ENCODE data around the gene EIF2AK3.

Gene EIF2AK3

GRCh38 chr2:88669482-88670214, 42.4 kb upstream of the EIF2AK3 start:
- TF ChIP-seq ZNF8 (CRISPR knock-in tag; IDR thresholded peaks at IDR 0.05) (no peak), ZFP3 (CRISPR knock-in tag; IDR thresholded peaks at IDR 0.05) (no peak), GLIS3 (CRISPR knock-in tag; IDR thresholded peaks at IDR 0.05) (no peak), ESRRG (CRISPR knock-in tag; IDR thresholded peaks at IDR 0.05) (no peak), ZNF70 (CRISPR knock-in tag; IDR thresholded peaks at IDR 0.05) (no peak)
- ATAC-seq = peak; percentile 86

- TF ChIP-seq POU6F1 (CRISPR knock-in tag; IDR thresholded peaks at IDR 0.05; ENCODE audit: borderline replicate concordance, low read depth) (no peak), ZNF70 (CRISPR knock-in tag; IDR thresholded peaks at IDR 0.05) (no peak), CSDC2 (CRISPR knock-in tag; IDR thresholded peaks at IDR 0.05) (no peak)
- no peak for ATAC-seq
These were observed 41.6 kb upstream of the EIF2AK3 start for GRCh38 chr2:88668862-88669261.

GRCh38 chr2:88667219-88667618, 40.0 kb upstream of the EIF2AK3 start:
- TF ChIP-seq, protein P1, sequence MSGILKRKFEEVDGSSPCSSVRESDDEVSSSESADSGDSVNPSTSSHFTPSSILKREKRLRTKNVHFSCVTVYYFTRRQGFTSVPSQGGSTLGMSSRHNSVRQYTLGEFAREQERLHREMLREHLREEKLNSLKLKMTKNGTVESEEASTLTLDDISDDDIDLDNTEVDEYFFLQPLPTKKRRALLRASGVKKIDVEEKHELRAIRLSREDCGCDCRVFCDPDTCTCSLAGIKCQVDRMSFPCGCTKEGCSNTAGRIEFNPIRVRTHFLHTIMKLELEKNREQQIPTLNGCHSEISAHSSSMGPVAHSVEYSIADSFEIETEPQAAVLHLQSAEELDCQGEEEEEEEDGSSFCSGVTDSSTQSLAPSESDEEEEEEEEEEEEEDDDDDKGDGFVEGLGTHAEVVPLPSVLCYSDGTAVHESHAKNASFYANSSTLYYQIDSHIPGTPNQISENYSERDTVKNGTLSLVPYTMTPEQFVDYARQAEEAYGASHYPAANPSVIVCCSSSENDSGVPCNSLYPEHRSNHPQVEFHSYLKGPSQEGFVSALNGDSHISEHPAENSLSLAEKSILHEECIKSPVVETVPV (CRISPR knock-in tag; IDR thresholded peaks at IDR 0.05) = no peak
- TF ChIP-seq PPARA (CRISPR knock-in tag; IDR thresholded peaks at IDR 0.05; ENCODE audit: borderline replicate concordance) (no peak), OSR1 (CRISPR knock-in tag; IDR thresholded peaks at IDR 0.05) (no peak), ZNF70 (CRISPR knock-in tag; IDR thresholded peaks at IDR 0.05) (no peak), TCF4 (CRISPR knock-in tag; IDR thresholded peaks at IDR 0.05; ENCODE audit: borderline replicate concordance) (no peak), ISL1 (CRISPR knock-in tag; IDR thresholded peaks at IDR 0.05) (no peak), SNAI2 (CRISPR knock-in tag; IDR thresholded peaks at IDR 0.05) (no peak), CREB5 (CRISPR knock-in tag; IDR thresholded peaks at IDR 0.05; ENCODE audit: low read depth) (no peak), ZNF8 (CRISPR knock-in tag; IDR thresholded peaks at IDR 0.05) (no peak), ZNF565 (CRISPR knock-in tag; conservative IDR thresholded peaks at IDR 0.05; ENCODE audit: low read depth) (no peak), CSDC2 (CRISPR knock-in tag; IDR thresholded peaks at IDR 0.05) (no peak), ESRRG (CRISPR knock-in tag; IDR thresholded peaks at IDR 0.05) (no peak), ZFP3 (CRISPR knock-in tag; IDR thresholded peaks at IDR 0.05) (no peak), ZC3H10 (CRISPR knock-in tag; IDR thresholded peaks at IDR 0.05) (no peak), RARB (CRISPR knock-in tag; IDR thresholded peaks at IDR 0.05) (no peak)
- ATAC-seq = no peak

- TF ChIP-seq CREB5 (CRISPR knock-in tag; IDR thresholded peaks at IDR 0.05; ENCODE audit: low read depth) (no peak), ZNF565 (CRISPR knock-in tag; conservative IDR thresholded peaks at IDR 0.05; ENCODE audit: low read depth) (no peak), ARNTL (CRISPR knock-in tag; IDR thresholded peaks at IDR 0.05; ENCODE audit: borderline replicate concordance, low read depth) (no peak), TCF4 (CRISPR knock-in tag; IDR thresholded peaks at IDR 0.05; ENCODE audit: borderline replicate concordance) (no peak), ZFP3 (CRISPR knock-in tag; IDR thresholded peaks at IDR 0.05) (no peak), RARB (CRISPR knock-in tag; IDR thresholded peaks at IDR 0.05) (no peak), ZNF8 (CRISPR knock-in tag; IDR thresholded peaks at IDR 0.05) (no peak), ZC3H10 (CRISPR knock-in tag; IDR thresholded peaks at IDR 0.05) (no peak), SNAI2 (CRISPR knock-in tag; IDR thresholded peaks at IDR 0.05) (no peak), CSDC2 (CRISPR knock-in tag; IDR thresholded peaks at IDR 0.05) (no peak), OSR1 (CRISPR knock-in tag; IDR thresholded peaks at IDR 0.05) (no peak), ESRRG (CRISPR knock-in tag; IDR thresholded peaks at IDR 0.05) (no peak), ZFP30 (CRISPR knock-in tag; IDR thresholded peaks at IDR 0.05) (no peak)
- TF ChIP-seq, protein P2, sequence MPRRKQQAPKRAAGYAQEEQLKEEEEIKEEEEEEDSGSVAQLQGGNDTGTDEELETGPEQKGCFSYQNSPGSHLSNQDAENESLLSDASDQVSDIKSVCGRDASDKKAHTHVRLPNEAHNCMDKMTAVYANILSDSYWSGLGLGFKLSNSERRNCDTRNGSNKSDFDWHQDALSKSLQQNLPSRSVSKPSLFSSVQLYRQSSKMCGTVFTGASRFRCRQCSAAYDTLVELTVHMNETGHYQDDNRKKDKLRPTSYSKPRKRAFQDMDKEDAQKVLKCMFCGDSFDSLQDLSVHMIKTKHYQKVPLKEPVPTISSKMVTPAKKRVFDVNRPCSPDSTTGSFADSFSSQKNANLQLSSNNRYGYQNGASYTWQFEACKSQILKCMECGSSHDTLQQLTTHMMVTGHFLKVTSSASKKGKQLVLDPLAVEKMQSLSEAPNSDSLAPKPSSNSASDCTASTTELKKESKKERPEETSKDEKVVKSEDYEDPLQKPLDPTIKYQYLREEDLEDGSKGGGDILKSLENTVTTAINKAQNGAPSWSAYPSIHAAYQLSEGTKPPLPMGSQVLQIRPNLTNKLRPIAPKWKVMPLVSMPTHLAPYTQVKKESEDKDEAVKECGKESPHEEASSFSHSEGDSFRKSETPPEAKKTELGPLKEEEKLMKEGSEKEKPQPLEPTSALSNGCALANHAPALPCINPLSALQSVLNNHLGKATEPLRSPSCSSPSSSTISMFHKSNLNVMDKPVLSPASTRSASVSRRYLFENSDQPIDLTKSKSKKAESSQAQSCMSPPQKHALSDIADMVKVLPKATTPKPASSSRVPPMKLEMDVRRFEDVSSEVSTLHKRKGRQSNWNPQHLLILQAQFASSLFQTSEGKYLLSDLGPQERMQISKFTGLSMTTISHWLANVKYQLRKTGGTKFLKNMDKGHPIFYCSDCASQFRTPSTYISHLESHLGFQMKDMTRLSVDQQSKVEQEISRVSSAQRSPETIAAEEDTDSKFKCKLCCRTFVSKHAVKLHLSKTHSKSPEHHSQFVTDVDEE (CRISPR knock-in tag; IDR thresholded peaks at IDR 0.05) = no peak
- TF ChIP-seq, protein P1 (CRISPR knock-in tag; IDR thresholded peaks at IDR 0.05) = no peak
These were observed 39.3 kb upstream of the EIF2AK3 start for GRCh38 chr2:88666576-88666975.

More at GRCh38 chr2:88666576-88666975, 39.3 kb upstream of the EIF2AK3 start:
- ATAC-seq = no peak
